ENCODE data around the gene C20orf141. TPM values are rescaled to one million over a fixed set of nuclear protein-coding genes. Genes with fewer than 3 reads are reported as not detected.

C20orf141 gene
- total RNA-seq, 4 donors from 2014 or later, result 2.3 TPM; not detected in 3

GRCh38 chr20:2812189-2812588, 2.6 kb upstream of the C20orf141 start:
- TF ChIP-seq CTCF (IDR thresholded peaks at IDR 0.05; ENCODE audit: low read depth), result no peak

- TF ChIP-seq CTCF (IDR thresholded peaks at IDR 0.05; ENCODE audit: low read depth), result no peak
These were observed 711 bp upstream of the C20orf141 start for GRCh38 chr20:2814076-2814475.

DNA sequence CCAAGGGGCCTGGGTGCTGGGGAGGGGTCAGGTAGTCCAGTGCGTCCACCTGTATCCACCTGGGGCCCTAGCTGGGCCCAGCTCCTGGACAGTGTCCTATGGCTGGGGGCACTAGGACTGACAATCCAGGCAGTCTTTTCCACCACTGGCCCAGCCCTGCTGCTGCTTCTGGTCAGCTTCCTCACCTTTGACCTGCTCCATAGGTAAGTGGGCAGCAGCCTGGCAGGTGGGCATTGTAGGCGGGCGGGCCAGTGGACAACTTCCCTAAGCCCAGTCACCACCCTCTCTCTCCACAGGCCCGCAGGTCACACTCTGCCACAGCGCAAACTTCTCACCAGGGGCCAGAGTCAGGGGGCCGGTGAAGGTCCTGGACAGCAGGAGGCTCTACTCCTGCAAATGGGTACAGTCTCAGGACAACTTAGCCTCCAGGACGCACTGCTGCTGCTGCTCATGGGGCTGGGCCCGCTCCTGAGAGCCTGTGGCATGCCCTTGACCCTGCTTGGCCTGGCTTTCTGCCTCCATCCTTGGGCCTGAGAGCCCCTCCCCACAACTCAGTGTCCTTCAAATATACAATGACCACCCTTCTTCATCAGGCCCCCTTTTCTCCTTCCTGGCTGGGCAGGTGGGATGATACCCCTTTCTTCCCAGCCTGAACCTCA, 584 bp downstream of the C20orf141 start:
- no peak for TF ChIP-seq CTCF (IDR thresholded peaks at IDR 0.05; ENCODE audit: low read depth)

DNA sequence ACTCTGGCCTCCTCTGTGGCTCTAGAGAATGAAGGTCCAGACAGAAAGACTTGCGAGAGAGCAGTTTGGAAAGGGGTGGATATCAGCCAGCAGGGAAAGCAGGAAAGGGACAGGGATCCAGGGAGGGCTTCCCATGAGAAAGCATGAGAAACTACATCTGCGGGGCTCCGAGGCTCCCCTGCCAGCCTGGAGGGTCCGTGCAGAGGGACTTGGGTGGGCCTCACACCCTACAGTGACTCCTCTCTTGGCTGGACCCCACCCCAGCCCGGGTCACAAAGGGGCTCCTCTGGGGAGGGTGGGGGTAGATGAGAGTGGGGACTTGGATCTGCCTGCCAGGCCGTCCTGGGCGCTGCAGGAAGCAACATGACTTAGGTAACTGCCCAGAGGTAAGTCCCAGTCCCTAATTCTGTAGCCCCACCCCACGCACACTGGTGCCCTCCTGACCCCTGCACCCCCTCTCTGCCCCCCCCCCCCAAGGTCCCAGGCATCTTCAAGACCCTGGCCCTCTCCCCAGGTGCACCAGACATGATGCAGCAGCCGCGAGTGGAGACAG, 1.3 kb downstream of the C20orf141 start, which contains the start of gene TMEM239:
TSS of gene TMEM239 (plus strand) at position 335 of the 553 bp plus-strand sequence. CDS start at position 526, 191 bp downstream.
- no peak for TF ChIP-seq CTCF (IDR thresholded peaks at IDR 0.05; ENCODE audit: low read depth)

- no peak for TF ChIP-seq CTCF (IDR thresholded peaks at IDR 0.05; ENCODE audit: low read depth)
These were observed 2.0 kb downstream of the C20orf141 start for GRCh38 chr20:2816583-2817340.

GRCh38 chr20:2817341-2817726, 2.5 kb downstream of the C20orf141 start:
- TF ChIP-seq CTCF (IDR thresholded peaks at IDR 0.05; ENCODE audit: low read depth), result no peak

DNA sequence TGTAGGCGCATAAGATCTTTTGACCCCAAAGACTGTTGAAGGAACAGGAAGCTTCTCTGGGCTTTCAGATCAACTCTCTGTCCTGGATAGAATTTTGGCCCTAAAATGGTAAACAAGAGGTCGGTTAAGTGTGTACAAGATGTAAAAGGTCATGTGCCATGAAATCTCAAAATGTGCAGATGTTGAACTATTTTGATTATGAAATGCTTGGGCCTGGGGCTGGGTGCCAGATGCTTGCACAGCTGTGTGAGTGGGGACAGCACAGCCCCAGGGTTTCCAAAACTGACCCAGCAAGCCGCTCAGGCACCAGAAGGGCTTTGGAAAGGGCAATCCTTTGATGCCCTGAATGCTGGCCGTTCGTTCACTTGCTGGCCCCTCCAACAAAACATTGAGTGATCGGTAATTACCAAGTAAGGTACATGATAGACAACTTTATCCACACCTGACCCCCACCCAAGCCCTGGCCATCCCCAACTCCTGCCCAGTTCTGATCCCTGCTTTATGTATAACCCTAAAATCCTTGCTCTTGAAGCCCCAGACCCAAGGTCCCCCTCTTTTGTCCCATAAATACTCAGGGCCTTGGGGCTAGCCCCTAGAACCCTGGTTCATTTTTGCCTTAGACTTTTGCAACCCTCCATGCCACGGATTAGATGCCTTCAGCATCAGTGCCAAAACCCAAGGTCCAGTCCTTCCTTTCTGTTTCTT, 3.3 kb downstream of the C20orf141 start:
- TF ChIP-seq CTCF (IDR thresholded peaks at IDR 0.05; ENCODE audit: low read depth), result no peak
